T-helper 2 cell treated with Interferon-gamma antibody and Interleukin-4, amounts not matched to agents 5 μg/mL and 100 μg/mL, for 36 hours (primary cell): ENCODE results near the gene USP9Y.
A peak's percentile ranks its signal among the peaks of the same experiment; 100 is the strongest.

Experiments used
- DNase-seq: peaks from one replicate; pipeline ENCODE4 v3.0.0; 2021; ENCODE audit warnings: low spot score
- H3K27ac Mint-ChIP-seq: one replicate; pipeline ENCODE4 v1.8.0; 2021; ENCODE audit warnings: mild to moderate bottlenecking, mixed read lengths
- H3K27me3 Mint-ChIP-seq: one replicate; pipeline ENCODE4 v1.8.0; 2021; ENCODE audit warnings: low read depth, mixed read lengths
- H3K36me3 Mint-ChIP-seq: one replicate; pipeline ENCODE4 v1.8.0; 2021; ENCODE audit warnings: low read depth, mixed read lengths
- H3K4me1 Mint-ChIP-seq: one replicate; pipeline ENCODE4 v1.8.0; 2021; ENCODE audit warnings: low read depth, mixed read lengths
- H3K4me3 Mint-ChIP-seq: one replicate; pipeline ENCODE4 v1.8.0; 2022; ENCODE audit warnings: mild to moderate bottlenecking, moderate library complexity, mixed read lengths
- H3K9me3 Mint-ChIP-seq: one replicate; pipeline ENCODE4 v1.8.0; 2021; ENCODE audit warnings: mixed read lengths

USP9Y gene

GRCh38 chrY:12826791-12827190 is 125.8 kb downstream of the USP9Y start:
- H3K9me3 Mint-ChIP-seq: no peaks in the 10 kb centered on the region
- H3K27me3 Mint-ChIP-seq: no peaks in the 10 kb centered on the region
- DNase-seq: no peak
- no peak overlapping the region for H3K27ac Mint-ChIP-seq
- H3K36me3 Mint-ChIP-seq: peaks cover 3% of the 10 kb centered on the region
- H3K4me3 Mint-ChIP-seq: no peak overlapping the region
- no peaks in the 10 kb centered on the region for H3K4me1 Mint-ChIP-seq

GRCh38 chrY:12833284-12833683 is 132.3 kb downstream of the USP9Y start:
- no peaks in the 10 kb centered on the region for H3K27me3 Mint-ChIP-seq
- H3K4me3 Mint-ChIP-seq: no peak overlapping the region
- no peak overlapping the region for H3K27ac Mint-ChIP-seq
- DNase-seq: no peak
- no peaks in the 10 kb centered on the region for H3K9me3 Mint-ChIP-seq
- H3K4me1 Mint-ChIP-seq: no peaks in the 10 kb centered on the region
- H3K36me3 Mint-ChIP-seq: peaks cover 3% of the 10 kb centered on the region

- H3K9me3 Mint-ChIP-seq: no peaks in the 10 kb centered on the region
- H3K36me3 Mint-ChIP-seq: peaks cover 6% of the 10 kb centered on the region
- no peak overlapping the region for H3K27ac Mint-ChIP-seq
- H3K27me3 Mint-ChIP-seq: no peaks in the 10 kb centered on the region
- no peak overlapping the region for H3K4me3 Mint-ChIP-seq
- no peak for DNase-seq
- H3K4me1 Mint-ChIP-seq: no peaks in the 10 kb centered on the region
Measured at GRCh38 chrY:12837550-12837949, 136.5 kb downstream of the USP9Y start.

- Mint-ChIP-seq H3K27ac (no peak overlapping the region), H3K9me3 (no peaks in the 10 kb centered on the region), H3K4me3 (no peak overlapping the region), H3K36me3 (peaks cover 5% of the 10 kb centered on the region), H3K4me1 (no peaks in the 10 kb centered on the region), H3K27me3 (no peaks in the 10 kb centered on the region)
- no peak for DNase-seq
Measured at GRCh38 chrY:12841368-12841767, 140.3 kb downstream of the USP9Y start.

- Mint-ChIP-seq H3K27me3 (no peaks in the 10 kb centered on the region), H3K4me3 (no peak overlapping the region), H3K36me3 (peaks cover 24% of the 10 kb centered on the region), H3K9me3 (no peaks in the 10 kb centered on the region), H3K4me1 (peaks cover 9% of the 10 kb centered on the region), H3K27ac (no peak overlapping the region)
- no peak for DNase-seq
Measured at GRCh38 chrY:12846793-12847192, 145.8 kb downstream of the USP9Y start.

- no peak for DNase-seq
- H3K4me1 Mint-ChIP-seq: no peaks in the 10 kb centered on the region
- H3K27ac Mint-ChIP-seq: no peak overlapping the region
- H3K27me3 Mint-ChIP-seq: no peaks in the 10 kb centered on the region
- H3K4me3 Mint-ChIP-seq: no peak overlapping the region
- peaks cover 15% of the 10 kb centered on the region for H3K36me3 Mint-ChIP-seq
- no peaks in the 10 kb centered on the region for H3K9me3 Mint-ChIP-seq
Measured at GRCh38 chrY:12855791-12856275, 154.8 kb downstream of the USP9Y start.

GRCh38 chrY:12867960-12868359 is 166.9 kb downstream of the USP9Y start:
- no peak overlapping the region for H3K27ac Mint-ChIP-seq
- no peaks in the 10 kb centered on the region for H3K9me3 Mint-ChIP-seq
- H3K4me3 Mint-ChIP-seq: no peak overlapping the region
- no peak for DNase-seq
- H3K4me1 Mint-ChIP-seq: no peaks in the 10 kb centered on the region
- H3K36me3 Mint-ChIP-seq: peaks cover 1% of the 10 kb centered on the region
- no peaks in the 10 kb centered on the region for H3K27me3 Mint-ChIP-seq

GRCh38 chrY:12896973-12897372 is 195.9 kb downstream of the USP9Y start:
- Mint-ChIP-seq H3K4me3 (no peak overlapping the region), H3K27me3 (peaks cover 6% of the 10 kb centered on the region), H3K27ac (no peak overlapping the region), H3K36me3 (no peaks in the 10 kb centered on the region), H3K4me1 (peaks cover 3% of the 10 kb centered on the region), H3K9me3 (no peaks in the 10 kb centered on the region)
- DNase-seq: no peak

- peaks cover 6% of the 10 kb centered on the region for H3K27me3 Mint-ChIP-seq
- no peak overlapping the region for H3K4me3 Mint-ChIP-seq
- no peak overlapping the region for H3K27ac Mint-ChIP-seq
- DNase-seq: no peak
- no peaks in the 10 kb centered on the region for H3K9me3 Mint-ChIP-seq
- peaks cover 3% of the 10 kb centered on the region for H3K4me1 Mint-ChIP-seq
- no peaks in the 10 kb centered on the region for H3K36me3 Mint-ChIP-seq
Measured at GRCh38 chrY:12898604-12899003, 197.6 kb downstream of the USP9Y start.

- peak within 1 kb of the TSS; percentile 100 for H3K27ac Mint-ChIP-seq
- H3K36me3 Mint-ChIP-seq: peaks cover 39% of the 10 kb centered on the region
- peaks cover 14% of the 10 kb centered on the region for H3K4me1 Mint-ChIP-seq
- no peaks in the 10 kb centered on the region for H3K27me3 Mint-ChIP-seq
- DNase-seq: peak; percentile 83
- peak within 1 kb of the TSS; percentile 99 for H3K4me3 Mint-ChIP-seq
- no peaks in the 10 kb centered on the region for H3K9me3 Mint-ChIP-seq
Measured at GRCh38 chrY:12904618-12905516, 203.8 kb downstream of the USP9Y start, which contains the start of gene DDX3Y. Gene DDX3Y, plus strand, starts transcription at chrY:12904868. Its CDS starts 69 bp downstream, at chrY:12904937.

- Mint-ChIP-seq H3K9me3 (no peaks in the 10 kb centered on the region), H3K36me3 (peaks cover 46% of the 10 kb centered on the region), H3K4me1 (peaks cover 17% of the 10 kb centered on the region), H3K27ac (peak overlapping the region; percentile 100), H3K4me3 (peak overlapping the region; percentile 99), H3K27me3 (no peaks in the 10 kb centered on the region)
- peak; percentile 67 for DNase-seq
Measured at GRCh38 chrY:12905517-12905872, 204.5 kb downstream of the USP9Y start.

- Mint-ChIP-seq H3K36me3 (peaks cover 48% of the 10 kb centered on the region), H3K9me3 (no peaks in the 10 kb centered on the region), H3K4me3 (peak overlapping the region; percentile 99), H3K27ac (peak overlapping the region; percentile 100), H3K4me1 (peaks cover 17% of the 10 kb centered on the region), H3K27me3 (no peaks in the 10 kb centered on the region)
- DNase-seq: no peak
Measured at GRCh38 chrY:12905895-12906294, 204.9 kb downstream of the USP9Y start.
